SK-N-SH treated with all-trans-retinoic acid at 6 μM for 48 hours (cell line): ENCODE measurements around the gene EMD.

ENCODE experiments used
- ARNTL ChIP-seq: fragments of 450-650 bp; formaldehyde crosslinking; IDR thresholded peaks from 2 replicates; pipeline ENCODE4 v1.5.0; 2020; ENCODE audit warnings: low read depth, mild to moderate bottlenecking, moderate library complexity, borderline replicate concordance
- GLIS3 ChIP-seq: fragments of 250-450 bp; sonication (Bioruptor Pico); IDR thresholded peaks from 2 replicates; pipeline ENCODE4 v1.5.0; 2020; ENCODE audit warnings: mild to moderate bottlenecking, moderate library complexity
- ISL1 ChIP-seq: fragments of 250-450 bp; sonication (Bioruptor Pico); IDR thresholded peaks from 2 replicates; pipeline ENCODE4 v2.1.2; 2022; ENCODE audit warnings: mild to moderate bottlenecking, moderate library complexity
- PPARA ChIP-seq: fragments of 250-450 bp; sonication (Bioruptor Pico); IDR thresholded peaks from 2 replicates; pipeline ENCODE4 v1.5.0; 2020; ENCODE audit warnings: mild to moderate bottlenecking, borderline replicate concordance
- RARB ChIP-seq: fragments of 250-450 bp; sonication (Bioruptor Pico); IDR thresholded peaks from 2 replicates; pipeline ENCODE4 v1.8.0; 2021; ENCODE audit warnings: mild to moderate bottlenecking, moderate library complexity
- TCF4 ChIP-seq: fragments of 250-450 bp; sonication (Bioruptor Pico); IDR thresholded peaks from 2 replicates; pipeline ENCODE4 v1.8.0; 2021; ENCODE audit warnings: mild to moderate bottlenecking, moderate library complexity, borderline replicate concordance
- ZC3H10 ChIP-seq: fragments of 250-450 bp; sonication (Bioruptor Pico); IDR thresholded peaks from 2 replicates; pipeline ENCODE4 v1.5.1; 2021; ENCODE audit warnings: mild to moderate bottlenecking, moderate library complexity
- ZFP30 ChIP-seq: fragments of 450-650 bp; formaldehyde crosslinking; IDR thresholded peaks from 2 replicates; pipeline ENCODE4 v1.5.0; 2022; ENCODE audit warnings: mild to moderate bottlenecking, moderate library complexity
- ZNF565 ChIP-seq: fragments of 450-650 bp; formaldehyde crosslinking; conservative IDR thresholded peaks from 2 replicates; pipeline ENCODE4 v1.5.0; 2020; ENCODE audit warnings: low read depth, mild to moderate bottlenecking, moderate library complexity
- ZNF8 ChIP-seq: fragments of 450-650 bp; formaldehyde crosslinking; IDR thresholded peaks from 2 replicates; pipeline ENCODE4 v1.5.0; 2020; ENCODE audit warnings: mild to moderate bottlenecking, moderate library complexity
- TF ChIP-seq, protein P1 (sequence below): fragments of 250-450 bp; sonication (Bioruptor Pico); IDR thresholded peaks from 2 replicates; pipeline ENCODE4 v1.8.0; 2021; ENCODE audit warnings: low read depth, mild to moderate bottlenecking, moderate library complexity, borderline replicate concordance
- TF ChIP-seq, protein P2 (sequence below): fragments of 250-450 bp; sonication (Bioruptor Pico); IDR thresholded peaks from 2 replicates; pipeline ENCODE4 v1.5.1; 2020; ENCODE audit warnings: low read depth, mild to moderate bottlenecking, moderate library complexity
- TF ChIP-seq, protein P3 (sequence below): fragments of 250-450 bp; sonication (Bioruptor Pico); IDR thresholded peaks from 2 replicates; pipeline ENCODE4 v1.8.0; 2020; ENCODE audit warnings: mild to moderate bottlenecking, moderate library complexity, borderline replicate concordance

DNA sequence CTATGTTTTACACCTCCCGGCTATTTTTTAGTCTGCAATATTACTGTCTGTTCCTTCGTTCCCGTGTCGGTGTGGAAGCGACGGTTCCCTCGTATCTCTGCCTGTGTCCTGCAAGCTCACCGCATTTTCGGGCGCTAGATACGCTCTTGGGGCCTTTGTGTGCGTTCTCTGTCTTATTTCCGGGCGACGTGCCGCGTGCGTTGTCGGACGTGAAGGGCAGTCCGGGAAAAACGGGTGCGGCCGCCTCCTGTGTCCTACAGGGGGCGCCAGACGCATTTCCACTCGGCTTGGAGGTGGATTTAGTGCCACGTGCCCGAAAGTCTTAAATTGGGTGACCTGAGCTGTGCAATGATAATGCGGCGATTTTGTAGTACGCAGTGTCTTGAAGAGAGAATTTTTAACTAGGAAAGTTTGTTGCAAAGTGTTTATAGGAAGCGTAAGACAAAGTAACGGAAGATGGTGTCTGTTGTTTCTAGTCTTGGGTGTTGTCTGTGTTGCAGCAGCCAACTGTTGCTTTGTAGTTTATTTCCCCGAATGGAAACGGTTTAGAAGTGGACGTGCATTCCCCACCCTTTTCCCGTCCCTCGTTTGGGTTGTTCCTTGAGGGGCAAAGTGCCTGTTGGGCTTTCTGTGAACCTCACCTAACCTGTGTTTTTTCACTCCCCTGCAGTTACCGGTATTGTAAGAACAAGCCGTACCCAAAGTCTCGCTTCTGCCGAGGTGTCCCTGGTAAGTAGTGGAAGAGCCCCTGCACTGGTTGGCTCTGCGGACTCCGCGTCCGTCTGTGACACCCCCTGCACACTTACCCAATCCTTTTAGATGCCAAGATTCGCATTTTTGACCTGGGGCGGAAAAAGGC is 19.8 kb downstream of the EMD start:
- TF ChIP-seq, protein P1, sequence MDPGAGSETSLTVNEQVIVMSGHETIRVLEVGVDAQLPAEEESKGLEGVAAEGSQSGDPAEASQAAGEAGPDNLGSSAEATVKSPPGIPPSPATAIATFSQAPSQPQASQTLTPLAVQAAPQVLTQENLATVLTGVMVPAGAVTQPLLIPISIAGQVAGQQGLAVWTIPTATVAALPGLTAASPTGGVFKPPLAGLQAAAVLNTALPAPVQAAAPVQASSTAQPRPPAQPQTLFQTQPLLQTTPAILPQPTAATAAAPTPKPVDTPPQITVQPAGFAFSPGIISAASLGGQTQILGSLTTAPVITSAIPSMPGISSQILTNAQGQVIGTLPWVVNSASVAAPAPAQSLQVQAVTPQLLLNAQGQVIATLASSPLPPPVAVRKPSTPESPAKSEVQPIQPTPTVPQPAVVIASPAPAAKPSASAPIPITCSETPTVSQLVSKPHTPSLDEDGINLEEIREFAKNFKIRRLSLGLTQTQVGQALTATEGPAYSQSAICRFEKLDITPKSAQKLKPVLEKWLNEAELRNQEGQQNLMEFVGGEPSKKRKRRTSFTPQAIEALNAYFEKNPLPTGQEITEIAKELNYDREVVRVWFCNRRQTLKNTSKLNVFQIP (CRISPR knock-in tag), result no peak
- no peak for TF ChIP-seq PPARA (CRISPR knock-in tag)
- TF ChIP-seq RARB (CRISPR knock-in tag), result no peak
- no peak for TF ChIP-seq ZNF8 (CRISPR knock-in tag)
- TF ChIP-seq, protein P2, sequence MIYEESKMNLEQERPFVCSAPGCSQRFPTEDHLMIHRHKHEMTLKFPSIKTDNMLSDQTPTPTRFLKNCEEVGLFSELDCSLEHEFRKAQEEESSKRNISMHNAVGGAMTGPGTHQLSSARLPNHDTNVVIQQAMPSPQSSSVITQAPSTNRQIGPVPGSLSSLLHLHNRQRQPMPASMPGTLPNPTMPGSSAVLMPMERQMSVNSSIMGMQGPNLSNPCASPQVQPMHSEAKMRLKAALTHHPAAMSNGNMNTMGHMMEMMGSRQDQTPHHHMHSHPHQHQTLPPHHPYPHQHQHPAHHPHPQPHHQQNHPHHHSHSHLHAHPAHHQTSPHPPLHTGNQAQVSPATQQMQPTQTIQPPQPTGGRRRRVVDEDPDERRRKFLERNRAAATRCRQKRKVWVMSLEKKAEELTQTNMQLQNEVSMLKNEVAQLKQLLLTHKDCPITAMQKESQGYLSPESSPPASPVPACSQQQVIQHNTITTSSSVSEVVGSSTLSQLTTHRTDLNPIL (CRISPR knock-in tag), result no peak
- TF ChIP-seq TCF4 (CRISPR knock-in tag), result no peak
- TF ChIP-seq ZFP30, result no peak
- TF ChIP-seq GLIS3 (CRISPR knock-in tag), result no peak
- TF ChIP-seq, protein P3, sequence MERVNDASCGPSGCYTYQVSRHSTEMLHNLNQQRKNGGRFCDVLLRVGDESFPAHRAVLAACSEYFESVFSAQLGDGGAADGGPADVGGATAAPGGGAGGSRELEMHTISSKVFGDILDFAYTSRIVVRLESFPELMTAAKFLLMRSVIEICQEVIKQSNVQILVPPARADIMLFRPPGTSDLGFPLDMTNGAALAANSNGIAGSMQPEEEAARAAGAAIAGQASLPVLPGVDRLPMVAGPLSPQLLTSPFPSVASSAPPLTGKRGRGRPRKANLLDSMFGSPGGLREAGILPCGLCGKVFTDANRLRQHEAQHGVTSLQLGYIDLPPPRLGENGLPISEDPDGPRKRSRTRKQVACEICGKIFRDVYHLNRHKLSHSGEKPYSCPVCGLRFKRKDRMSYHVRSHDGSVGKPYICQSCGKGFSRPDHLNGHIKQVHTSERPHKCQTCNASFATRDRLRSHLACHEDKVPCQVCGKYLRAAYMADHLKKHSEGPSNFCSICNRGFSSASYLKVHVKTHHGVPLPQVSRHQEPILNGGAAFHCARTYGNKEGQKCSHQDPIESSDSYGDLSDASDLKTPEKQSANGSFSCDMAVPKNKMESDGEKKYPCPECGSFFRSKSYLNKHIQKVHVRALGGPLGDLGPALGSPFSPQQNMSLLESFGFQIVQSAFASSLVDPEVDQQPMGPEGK (CRISPR knock-in tag), result no peak
- no peak for TF ChIP-seq ARNTL (CRISPR knock-in tag)
- no peak for TF ChIP-seq ZNF565 (CRISPR knock-in tag)
- no peak for TF ChIP-seq ISL1 (CRISPR knock-in tag)
- TF ChIP-seq ZC3H10 (CRISPR knock-in tag), result no peak
